IPS DF 6.9 (cell line): ENCODE measurements around the gene PKMYT1.

Experiments
- DNase-seq: peaks from one replicate; pipeline ENCODE4 v3.0.0-alpha.2; 2013; ENCODE audit warnings: low read depth, low spot score
- H3K27ac ChIP-seq: one replicate; pipeline ENCODE4 v1.5.1; 2013; ENCODE audit warnings: low read length, control low read depth
- H3K27me3 ChIP-seq: 2 replicates; pipeline ENCODE4 v1.6.1; 2013; ENCODE audit warnings: mild to moderate bottlenecking, low read length; ENCODE audit not compliant: control insufficient read depth, insufficient read depth
- H3K36me3 ChIP-seq: 2 replicates; pipeline ENCODE4 v1.6.1; 2013; ENCODE audit warnings: low read length; ENCODE audit not compliant: control insufficient read depth, insufficient read depth
- H3K4me1 ChIP-seq: 2 replicates; pipeline ENCODE4 v1.6.1; 2013; ENCODE audit warnings: low read length; ENCODE audit not compliant: control insufficient read depth, insufficient read depth
- H3K4me3 ChIP-seq: 2 replicates; pipeline ENCODE4 v1.5.1; 2013; ENCODE audit warnings: mild to moderate bottlenecking, low read length
- H3K9me3 ChIP-seq: 2 replicates; pipeline ENCODE4 v1.6.1; 2013; ENCODE audit warnings: low read length, inconsistent platforms; ENCODE audit not compliant: control insufficient read depth, insufficient read depth
- WGBS: extraction: QIAGEN DNeasy Blood & Tissue Kit; methylation state at CpG from one replicate; pipeline ENCODE4 v1.1.7; 2013; ENCODE audit warnings: mixed read lengths, missing lambda C conversion rate; ENCODE audit not compliant: insufficient read length, insufficient coverage; 5-methylcytosine and 5-hydroxymethylcytosine counted together

PKMYT1 gene

GRCh38 chr16:3023669-3024478, 43.6 kb upstream of the PKMYT1 start, which contains the start of the genes HCFC1R1 and THOC6:
TSS of gene HCFC1R1 (minus strand) at chr16:3023942. CDS start at chr16:3023941, 1 bp downstream.
TSS of gene THOC6 (plus strand) at chr16:3024035. CDS start at chr16:3024327, 292 bp downstream.
- H3K27ac ChIP-seq, result no peak within 1 kb of the TSS
- no peaks in the 10 kb centered on the region for H3K9me3 ChIP-seq
- peaks cover 18% of the 10 kb centered on the region for H3K36me3 ChIP-seq
- H3K4me3 ChIP-seq, result peak within 1 kb of the TSS; percentile 60; the same call in 1 of the 2 replicates
- no peak for DNase-seq
- H3K4me1 ChIP-seq, result peaks cover 8% of the 10 kb centered on the region
- no CpG with 5 or more reads among the region's 69 CpGs for WGBS
- H3K27me3 ChIP-seq, result no peaks in the 10 kb centered on the region

GRCh38 chr16:3023415-3023668, 43.1 kb upstream of the PKMYT1 start:
- peaks cover 6% of the 10 kb centered on the region for H3K4me1 ChIP-seq
- peak overlapping the region; percentile 60; the same call in 1 of the 2 replicates for H3K4me3 ChIP-seq
- no peaks in the 10 kb centered on the region for H3K9me3 ChIP-seq
- H3K27ac ChIP-seq, result no peak overlapping the region
- no peaks in the 10 kb centered on the region for H3K27me3 ChIP-seq
- peaks cover 18% of the 10 kb centered on the region for H3K36me3 ChIP-seq
- DNase-seq, result no peak
- WGBS, result no CpG with 5 or more reads among the region's 6 CpGs

- DNase-seq, result no peak
- no CpG with 5 or more reads among the region's 8 CpGs for WGBS
- no peaks in the 10 kb centered on the region for H3K27me3 ChIP-seq
- peak overlapping the region; percentile 60; the same call in 1 of the 2 replicates for H3K4me3 ChIP-seq
- H3K27ac ChIP-seq, result no peak overlapping the region
- H3K4me1 ChIP-seq, result peaks cover 6% of the 10 kb centered on the region
- no peaks in the 10 kb centered on the region for H3K9me3 ChIP-seq
- peaks cover 18% of the 10 kb centered on the region for H3K36me3 ChIP-seq
Observed at GRCh38 chr16:3022684-3023414, 42.6 kb upstream of the PKMYT1 start.

GRCh38 chr16:3022208-3022683, 42.0 kb upstream of the PKMYT1 start:
- no peak overlapping the region for H3K27ac ChIP-seq
- DNase-seq, result no peak

GRCh38 chr16:3021449-3022207, 41.4 kb upstream of the PKMYT1 start:
- DNase-seq, result no peak
- no CpG with 5 or more reads among the region's 25 CpGs for WGBS
- H3K4me3 ChIP-seq, result peak overlapping the region; percentile 41; the same call in 1 of the 2 replicates
- H3K4me1 ChIP-seq, result peaks cover 5% of the 10 kb centered on the region
- H3K36me3 ChIP-seq, result peaks cover 14% of the 10 kb centered on the region
- no peaks in the 10 kb centered on the region for H3K9me3 ChIP-seq
- no peak overlapping the region for H3K27ac ChIP-seq
- no peaks in the 10 kb centered on the region for H3K27me3 ChIP-seq

More at GRCh38 chr16:3022208-3022683, 42.0 kb upstream of the PKMYT1 start:
- peaks cover 5% of the 10 kb centered on the region for H3K4me1 ChIP-seq
- no CpG with 5 or more reads among the region's 8 CpGs for WGBS
- no peaks in the 10 kb centered on the region for H3K27me3 ChIP-seq
- H3K9me3 ChIP-seq, result no peaks in the 10 kb centered on the region
- peak overlapping the region; percentile 6; the same call in 1 of the 2 replicates for H3K4me3 ChIP-seq
- peaks cover 18% of the 10 kb centered on the region for H3K36me3 ChIP-seq

GRCh38 chr16:3020604-3021448, 40.6 kb upstream of the PKMYT1 start:
- peaks cover 8% of the 10 kb centered on the region for H3K4me1 ChIP-seq
- no CpG with 5 or more reads among the region's 57 CpGs for WGBS

GRCh38 chr16:3020247-3020603, 40.0 kb upstream of the PKMYT1 start, which contains the start of gene TNFRSF12A:
TSS of gene TNFRSF12A (plus strand) at chr16:3020368. CDS start at chr16:3020398, 30 bp downstream.
- no peak for DNase-seq
- H3K4me3 ChIP-seq, result peak within 1 kb of the TSS; percentile 41
- peaks cover 12% of the 10 kb centered on the region for H3K36me3 ChIP-seq
- H3K9me3 ChIP-seq, result no peaks in the 10 kb centered on the region
- WGBS, result no CpG with 5 or more reads among the region's 49 CpGs
- H3K4me1 ChIP-seq, result peaks cover 10% of the 10 kb centered on the region
- no peaks in the 10 kb centered on the region for H3K27me3 ChIP-seq
- no peak within 1 kb of the TSS for H3K27ac ChIP-seq

More at GRCh38 chr16:3020604-3021448, 40.6 kb upstream of the PKMYT1 start:
- Histone ChIP-seq H3K36me3 (peaks cover 10% of the 10 kb centered on the region), H3K27me3 (no peaks in the 10 kb centered on the region), H3K27ac (no peak overlapping the region), H3K9me3 (no peaks in the 10 kb centered on the region), H3K4me3 (peak overlapping the region; percentile 41)
- no peak for DNase-seq

GRCh38 chr16:3019594-3020246, 39.5 kb upstream of the PKMYT1 start:
- peaks cover 12% of the 10 kb centered on the region for H3K36me3 ChIP-seq
- DNase-seq, result no peak

GRCh38 chr16:3017794-3018506, 37.7 kb upstream of the PKMYT1 start, which contains the start of gene CLDN6:
TSS of gene CLDN6 (minus strand) at chr16:3018183. CDS start at chr16:3016021, 2,162 bp downstream.
- H3K27me3 ChIP-seq, result no peaks in the 10 kb centered on the region
- no CpG with 5 or more reads among the region's 52 CpGs for WGBS
- no peak for DNase-seq

More at GRCh38 chr16:3019594-3020246, 39.5 kb upstream of the PKMYT1 start:
- WGBS, result no CpG with 5 or more reads among the region's 40 CpGs
- Histone ChIP-seq H3K9me3 (no peaks in the 10 kb centered on the region), H3K4me1 (peaks cover 10% of the 10 kb centered on the region), H3K4me3 (peak overlapping the region; percentile 41; the same call in 1 of the 2 replicates), H3K27ac (no peak overlapping the region), H3K27me3 (no peaks in the 10 kb centered on the region)

More at GRCh38 chr16:3017794-3018506, 37.7 kb upstream of the PKMYT1 start, which contains the start of gene CLDN6:
- Histone ChIP-seq H3K4me1 (peaks cover 26% of the 10 kb centered on the region), H3K36me3 (peaks cover 16% of the 10 kb centered on the region), H3K4me3 (peak within 1 kb of the TSS; percentile 76), H3K9me3 (no peaks in the 10 kb centered on the region), H3K27ac (no peak within 1 kb of the TSS)
